ENCODE measurements around the gene ZNHIT3.

DNA sequence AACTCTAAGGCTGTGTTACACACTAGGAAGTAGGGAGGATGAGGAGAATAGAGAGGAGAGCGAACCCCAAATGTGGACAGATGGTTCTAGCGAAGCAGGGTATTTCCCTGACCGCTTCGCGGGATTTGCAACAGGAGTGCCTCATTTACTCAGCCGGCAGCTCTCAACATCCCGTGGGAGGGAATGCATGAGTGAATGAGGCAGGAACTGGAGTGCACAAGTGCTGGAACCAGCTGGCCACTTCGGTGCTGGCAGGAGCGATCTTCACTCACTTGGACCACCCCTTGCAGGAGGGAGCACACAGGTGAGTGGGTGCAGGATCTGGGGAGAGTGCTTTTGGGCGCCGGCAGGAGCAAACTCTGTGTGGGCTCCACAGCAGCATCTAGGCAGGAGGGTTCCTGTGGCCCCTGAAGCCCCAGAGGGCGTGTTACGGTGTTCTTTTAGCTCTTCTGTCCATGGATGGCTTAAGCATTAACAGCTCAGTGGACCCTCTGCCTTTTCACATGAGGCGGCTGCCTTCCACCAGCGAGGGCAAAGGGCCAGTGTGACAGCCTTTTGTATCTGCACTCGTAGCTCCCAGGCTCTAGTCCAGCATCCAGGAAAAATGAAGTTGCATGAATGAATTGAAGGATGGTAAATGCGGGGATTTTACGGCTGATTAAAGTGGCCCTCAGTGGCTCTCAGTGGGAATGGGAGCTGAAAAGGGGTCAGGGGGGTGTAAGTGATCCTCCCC, 17.4 kb upstream of the ZNHIT3 start:
- TF ChIP-seq, protein P1, sequence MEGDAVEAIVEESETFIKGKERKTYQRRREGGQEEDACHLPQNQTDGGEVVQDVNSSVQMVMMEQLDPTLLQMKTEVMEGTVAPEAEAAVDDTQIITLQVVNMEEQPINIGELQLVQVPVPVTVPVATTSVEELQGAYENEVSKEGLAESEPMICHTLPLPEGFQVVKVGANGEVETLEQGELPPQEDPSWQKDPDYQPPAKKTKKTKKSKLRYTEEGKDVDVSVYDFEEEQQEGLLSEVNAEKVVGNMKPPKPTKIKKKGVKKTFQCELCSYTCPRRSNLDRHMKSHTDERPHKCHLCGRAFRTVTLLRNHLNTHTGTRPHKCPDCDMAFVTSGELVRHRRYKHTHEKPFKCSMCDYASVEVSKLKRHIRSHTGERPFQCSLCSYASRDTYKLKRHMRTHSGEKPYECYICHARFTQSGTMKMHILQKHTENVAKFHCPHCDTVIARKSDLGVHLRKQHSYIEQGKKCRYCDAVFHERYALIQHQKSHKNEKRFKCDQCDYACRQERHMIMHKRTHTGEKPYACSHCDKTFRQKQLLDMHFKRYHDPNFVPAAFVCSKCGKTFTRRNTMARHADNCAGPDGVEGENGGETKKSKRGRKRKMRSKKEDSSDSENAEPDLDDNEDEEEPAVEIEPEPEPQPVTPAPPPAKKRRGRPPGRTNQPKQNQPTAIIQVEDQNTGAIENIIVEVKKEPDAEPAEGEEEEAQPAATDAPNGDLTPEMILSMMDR (IDR thresholded peaks at IDR 0.05): no peak
- TF ChIP-seq POLR2A (IDR thresholded peaks at IDR 0.05) (no peak), EP300 (IDR thresholded peaks at IDR 0.05) (no peak)

Measured in suprapubic skin (tissue), 3 donors.